NT2/D1 (cell line): ENCODE results near the gene MEX3A.

ENCODE experiments used
- SUZ12 ChIP-seq: IDR thresholded peaks from 2 replicates; pipeline ENCODE4 v1.6.1; 2011; ENCODE audit not compliant: insufficient read length, insufficient read depth; ENCODE audit errors: extremely low read depth
- YY1 ChIP-seq: IDR thresholded peaks from 2 replicates; pipeline ENCODE4 v1.6.1; 2011; ENCODE audit not compliant: insufficient read length, insufficient read depth
- ZNF274 ChIP-seq: IDR thresholded peaks from 2 replicates; pipeline ENCODE4 v1.6.1; 2011; ENCODE audit warnings: mild to moderate bottlenecking, low read depth, low read length

GRCh38 chr1:156079762-156080161 lies 2.5 kb downstream of the MEX3A start:
- TF ChIP-seq ZNF274 (no peak), YY1 (no peak), SUZ12 (no peak)
